GM12875 (cell line): Measurements from ENCODE around the gene KCNJ5.
A peak's percentile ranks its signal among the peaks of the same experiment; 100 is the strongest.

ENCODE experiments used
- H3K4me3 ChIP-seq: one replicate; pipeline ENCODE4 v1.5.1; 2011; ENCODE audit warnings: low read depth, low read length, control low read depth
- TF ChIP-seq, protein P1 (sequence below): IDR thresholded peaks from 2 replicates; pipeline ENCODE4 v1.5.1; 2011; ENCODE audit warnings: low read depth, mild to moderate bottlenecking, control low read depth, inconsistent platforms, low read length, moderate library complexity, borderline replicate concordance; ENCODE audit not compliant: insufficient read depth

The KCNJ5 gene

DNA sequence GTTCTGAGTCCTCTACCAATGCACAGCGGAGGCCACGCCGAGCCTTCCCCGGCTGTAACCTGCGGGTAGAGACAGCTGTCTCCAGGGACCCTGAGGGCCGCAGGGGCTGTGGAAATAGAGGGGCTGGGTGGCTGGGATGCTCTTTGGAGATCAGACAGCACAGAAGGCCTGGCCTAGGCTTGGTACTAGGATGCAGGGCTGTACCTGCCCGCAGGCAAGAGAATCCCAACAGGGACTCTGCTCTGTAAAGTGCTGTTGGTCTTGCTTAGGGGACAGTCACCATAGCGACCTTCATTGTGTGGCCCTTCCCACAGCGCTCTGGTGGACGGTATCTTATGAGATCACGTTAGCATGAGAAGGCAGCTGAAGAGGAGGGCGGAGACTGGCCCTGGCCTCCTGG, 11.3 kb upstream of the KCNJ5 start:
- TF ChIP-seq, protein P1, sequence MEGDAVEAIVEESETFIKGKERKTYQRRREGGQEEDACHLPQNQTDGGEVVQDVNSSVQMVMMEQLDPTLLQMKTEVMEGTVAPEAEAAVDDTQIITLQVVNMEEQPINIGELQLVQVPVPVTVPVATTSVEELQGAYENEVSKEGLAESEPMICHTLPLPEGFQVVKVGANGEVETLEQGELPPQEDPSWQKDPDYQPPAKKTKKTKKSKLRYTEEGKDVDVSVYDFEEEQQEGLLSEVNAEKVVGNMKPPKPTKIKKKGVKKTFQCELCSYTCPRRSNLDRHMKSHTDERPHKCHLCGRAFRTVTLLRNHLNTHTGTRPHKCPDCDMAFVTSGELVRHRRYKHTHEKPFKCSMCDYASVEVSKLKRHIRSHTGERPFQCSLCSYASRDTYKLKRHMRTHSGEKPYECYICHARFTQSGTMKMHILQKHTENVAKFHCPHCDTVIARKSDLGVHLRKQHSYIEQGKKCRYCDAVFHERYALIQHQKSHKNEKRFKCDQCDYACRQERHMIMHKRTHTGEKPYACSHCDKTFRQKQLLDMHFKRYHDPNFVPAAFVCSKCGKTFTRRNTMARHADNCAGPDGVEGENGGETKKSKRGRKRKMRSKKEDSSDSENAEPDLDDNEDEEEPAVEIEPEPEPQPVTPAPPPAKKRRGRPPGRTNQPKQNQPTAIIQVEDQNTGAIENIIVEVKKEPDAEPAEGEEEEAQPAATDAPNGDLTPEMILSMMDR: no peak
- H3K4me3 ChIP-seq: no peak overlapping the region

DNA sequence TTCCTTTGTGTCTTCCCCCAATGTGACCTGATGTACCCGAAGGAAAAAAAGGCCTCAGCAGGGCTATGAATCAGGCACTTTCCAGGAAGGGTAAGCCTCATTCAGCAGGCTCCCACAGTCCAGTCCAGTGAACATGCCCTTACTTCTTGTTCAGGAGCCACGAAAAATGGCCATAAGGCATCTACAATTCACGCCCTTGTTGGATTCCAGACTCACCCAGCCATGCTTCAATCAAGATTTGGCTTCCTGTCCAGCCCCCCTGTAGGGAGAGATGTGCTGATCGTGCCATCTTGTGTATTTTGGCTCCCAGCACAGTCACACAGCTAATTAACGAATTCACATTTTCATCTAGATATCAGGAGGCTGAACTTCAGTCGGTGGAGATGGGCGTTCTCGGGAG, 9.9 kb upstream of the KCNJ5 start:
- no peak overlapping the region for H3K4me3 ChIP-seq
- TF ChIP-seq, protein P1: no peak

DNA sequence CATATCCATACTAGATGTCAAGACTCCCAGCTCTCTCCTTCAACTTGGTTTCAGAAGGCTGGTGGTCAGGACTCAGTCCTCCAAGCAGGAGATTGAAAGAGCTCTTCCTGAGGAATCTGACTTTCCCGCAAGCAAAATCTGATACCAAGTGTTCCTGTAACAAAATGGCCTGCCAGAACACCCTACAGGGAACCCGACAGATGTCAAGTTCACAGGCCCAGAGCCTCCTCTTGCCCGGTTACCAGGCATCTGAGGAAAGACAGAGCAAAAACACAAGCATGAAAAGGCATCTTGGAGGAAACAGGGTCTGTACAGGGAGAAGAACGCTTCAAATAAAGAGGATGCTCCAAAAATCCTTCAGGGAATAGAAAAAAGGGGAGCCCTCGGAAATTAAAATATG, 8.7 kb upstream of the KCNJ5 start:
- TF ChIP-seq, protein P1: no peak
- no peak overlapping the region for H3K4me3 ChIP-seq

DNA sequence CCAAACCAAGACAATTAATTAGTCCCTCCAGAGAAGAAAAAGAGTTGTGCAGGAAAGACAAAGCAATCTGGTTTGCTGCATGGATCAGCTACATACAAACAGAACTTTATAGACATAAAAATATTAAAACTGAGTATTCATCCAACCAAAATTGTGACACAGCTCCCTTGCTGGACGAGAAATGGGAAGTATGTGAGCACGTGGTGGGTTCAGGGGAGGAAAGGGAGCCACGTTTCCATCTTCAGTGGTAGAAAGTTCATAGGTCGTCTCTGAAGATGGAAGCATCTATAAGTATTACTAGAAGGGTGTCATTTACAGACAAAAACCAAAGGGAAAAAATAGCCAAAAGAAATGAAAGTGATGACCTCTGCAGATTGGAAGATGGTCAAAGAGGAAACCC, 7.1 kb upstream of the KCNJ5 start:
- H3K4me3 ChIP-seq: no peak overlapping the region
- TF ChIP-seq, protein P1: no peak

DNA sequence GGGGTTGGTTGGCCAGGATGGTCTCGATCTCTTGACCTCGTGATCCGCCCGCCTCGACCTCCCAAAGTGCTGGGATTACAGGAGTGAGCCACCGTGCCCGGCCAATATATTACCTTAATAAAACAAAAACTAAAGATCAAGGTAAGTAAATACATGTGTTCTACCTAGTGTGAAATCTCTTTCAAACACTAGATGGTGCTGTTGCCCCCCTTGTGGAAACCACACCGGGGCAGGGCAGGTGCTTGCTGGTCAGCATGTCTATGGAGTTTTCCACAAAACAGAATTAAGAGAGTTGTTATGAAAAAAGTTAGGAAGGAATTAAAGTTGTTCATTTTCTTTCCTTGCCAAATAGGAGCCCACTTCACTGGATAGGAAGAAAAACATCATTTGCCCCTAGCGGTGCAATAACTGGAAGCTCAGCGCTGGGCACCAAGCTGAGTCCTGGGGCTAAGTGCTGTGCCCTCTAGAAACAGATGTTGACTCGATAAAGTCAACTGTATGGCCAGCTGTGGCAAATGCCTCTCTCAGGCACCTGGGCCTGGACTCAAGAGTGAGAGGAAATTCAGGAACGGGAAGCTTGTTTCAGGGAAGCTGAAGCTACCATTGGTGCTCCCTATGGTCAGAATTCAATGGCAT, 6.3 kb upstream of the KCNJ5 start:
- no peak overlapping the region for H3K4me3 ChIP-seq

DNA sequence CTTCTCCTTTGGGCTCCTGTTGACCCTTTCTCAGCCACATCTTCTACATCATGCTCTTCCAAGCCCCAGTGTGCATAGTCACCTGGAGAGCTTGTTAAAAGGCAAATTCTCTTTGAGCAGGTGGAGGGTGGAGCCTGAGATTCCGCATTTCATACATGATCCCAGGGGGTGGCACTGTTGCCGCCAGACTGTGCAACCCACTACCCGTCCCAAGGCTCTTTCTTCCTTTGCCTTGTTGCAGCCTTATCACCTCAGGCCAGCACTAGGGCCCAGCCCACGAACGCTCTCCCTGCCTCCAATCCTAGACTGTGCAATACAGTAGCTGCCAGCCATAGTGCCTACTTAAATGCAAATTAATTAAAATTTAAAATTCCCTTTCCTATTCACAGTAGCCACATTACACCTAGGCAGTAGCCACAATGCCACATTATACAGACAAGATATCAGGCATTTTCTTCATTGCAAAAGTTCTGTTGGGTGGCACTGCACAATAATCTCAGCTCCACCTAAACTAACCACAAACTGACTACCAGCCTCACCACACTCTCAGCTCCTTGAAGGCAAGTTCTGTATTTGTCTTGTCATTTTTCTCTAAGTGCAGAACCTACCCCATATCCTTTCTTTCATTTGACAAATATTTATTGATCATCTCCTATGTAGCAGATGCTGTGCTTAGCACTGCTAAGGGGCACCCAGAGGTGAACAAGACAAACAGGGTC, 4.6 kb upstream of the KCNJ5 start:
- no peak overlapping the region for H3K4me3 ChIP-seq
- TF ChIP-seq, protein P1: 0 out of 2 replicates have a peak, but pooled peaks have one; percentile 4

More for the DNA sequence above, 6.3 kb upstream of the KCNJ5 start:
- TF ChIP-seq, protein P1: peak; percentile 49; the same call in 1 of the 2 replicates
